ENCODE measurements around the gene BICC1.

GRCh38 chr10:58638388-58638787 lies 125.7 kb downstream of the BICC1 start:
- TF ChIP-seq CTCF (IDR thresholded peaks at IDR 0.05) (no peak), POLR2AphosphoS5 (IDR thresholded peaks at IDR 0.05) (no peak), POLR2A (IDR thresholded peaks at IDR 0.05) (no peak), EP300 (IDR thresholded peaks at IDR 0.05; ENCODE audit: low read depth) (no peak)
